HG02938 (cell line): ENCODE measurements around the gene TMEM213.

Experiments
- ATAC-seq: cut with Tn5 transposase; IDR thresholded peaks from one replicate; pipeline ENCODE4 v1.9.1; 2021; ENCODE audit warnings: mild to moderate bottlenecking, moderate library complexity; ENCODE audit not compliant: unreplicated experiment

Gene TMEM213

GRCh38 chr7:138872576-138872975 lies 74.8 kb downstream of the TMEM213 start:
- no peak for ATAC-seq

GRCh38 chr7:138873220-138873892 lies 75.6 kb downstream of the TMEM213 start:
- no peak for ATAC-seq

- ATAC-seq = no peak
Observed at GRCh38 chr7:138875794-138876193, 78.0 kb downstream of the TMEM213 start.

- ATAC-seq = no peak
Observed at GRCh38 chr7:138876326-138876725, 78.5 kb downstream of the TMEM213 start.

- ATAC-seq = no peak
Observed at GRCh38 chr7:138878051-138878450, 80.3 kb downstream of the TMEM213 start.

DNA sequence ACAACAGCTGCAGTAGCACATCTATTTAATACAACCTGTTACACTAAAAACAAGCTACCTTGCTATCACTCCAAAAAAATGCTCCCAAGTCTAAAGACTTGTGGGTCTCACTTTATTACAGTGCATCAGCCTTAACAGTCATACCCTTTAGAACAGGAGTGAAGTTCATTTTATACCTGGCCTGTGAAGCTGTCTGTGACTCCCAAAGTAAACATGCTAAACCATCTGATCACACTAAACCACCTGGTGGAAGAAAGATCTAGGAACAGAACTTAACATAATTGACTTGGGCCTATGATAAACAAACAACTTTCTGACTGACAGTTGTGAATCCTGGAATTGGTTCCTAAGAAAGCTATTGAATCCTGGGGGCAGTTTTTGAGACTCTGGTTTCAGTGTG lies 81.1 kb downstream of the TMEM213 start:
- no peak for ATAC-seq

- ATAC-seq = no peak
Observed at GRCh38 chr7:138879356-138879755, 81.6 kb downstream of the TMEM213 start.

- no peak for ATAC-seq
Observed at GRCh38 chr7:138880881-138881578, 83.2 kb downstream of the TMEM213 start.

GRCh38 chr7:138881579-138882188 lies 83.9 kb downstream of the TMEM213 start:
- ATAC-seq = no peak

DNA sequence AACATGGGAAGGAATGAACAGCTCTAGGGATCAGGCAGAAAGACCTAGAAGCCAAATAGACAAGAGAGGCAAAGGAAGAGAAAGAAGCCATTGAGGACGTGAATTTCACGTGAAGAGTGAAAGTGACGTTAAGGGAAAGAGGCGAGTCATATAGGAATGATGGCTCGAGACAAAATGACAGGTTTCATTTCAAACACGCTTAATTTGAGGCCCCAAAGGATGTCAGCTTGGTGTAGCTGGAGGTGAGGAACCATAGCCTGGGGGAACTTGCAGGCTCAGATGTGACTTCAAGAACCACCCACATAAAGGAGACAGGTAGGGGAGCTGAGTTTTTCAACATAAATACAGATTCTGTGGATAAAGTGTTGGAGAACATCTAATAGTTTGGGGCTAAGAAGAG lies 84.5 kb downstream of the TMEM213 start:
- ATAC-seq = no peak

- no peak for ATAC-seq
Observed at GRCh38 chr7:138885383-138886147, 87.8 kb downstream of the TMEM213 start.

DNA sequence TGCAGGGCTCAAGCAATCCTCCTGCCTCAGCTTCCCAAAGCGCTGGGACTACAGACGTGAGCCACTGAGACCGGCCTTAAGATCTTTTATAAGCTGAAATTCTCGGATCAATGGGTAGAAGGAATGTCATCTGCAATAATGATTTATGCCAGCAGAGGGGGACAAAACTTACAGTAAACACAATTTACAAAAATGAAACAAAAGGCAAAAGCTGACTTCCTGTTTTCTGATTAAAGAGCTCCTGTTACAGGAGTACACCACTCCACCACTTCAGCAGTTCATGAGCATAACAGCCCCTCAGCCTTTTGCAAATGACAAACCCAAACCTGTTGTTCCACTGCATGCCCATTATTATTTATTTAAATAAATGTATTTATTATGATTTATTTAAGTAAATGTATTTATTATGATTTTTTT lies 88.7 kb downstream of the TMEM213 start:
- peak; percentile 88 for ATAC-seq

- ATAC-seq = no peak
Observed at GRCh38 chr7:138887085-138887710, 89.4 kb downstream of the TMEM213 start.
